Kidney (tissue), 14 donors: Measurements from ENCODE around the gene GTPBP2. TPM values are rescaled to one million over a fixed set of nuclear protein-coding genes. Genes with fewer than 3 reads are reported as not detected.
"Not testable (repeated sequence)": the region's sequence is repeated elsewhere in the genome, so short reads cannot be mapped to it uniquely, and the experiment has no call there.

Source experiments
- DNase-seq, 5 donors: peaks; one replicate each; pipeline ENCODE4 v3.0.0-alpha.2; 2013 to 2020
- FAIRE-seq: peaks from 2 replicates; lab custom pipeline; 2012; peaks lifted over from hg19 to GRCh38; lab: Jason Lieb, UNC
- H3K27ac ChIP-seq, 2 donors: one replicate each; pipeline ENCODE4 v1.7.0; 2013; ENCODE audit warnings: low read depth in 2 of 2, low read length in 2 of 2, inconsistent platforms in 1 of 2
- H3K27me3 ChIP-seq: one replicate; pipeline ENCODE4 v1.7.1; 2013; ENCODE audit warnings: low read length, inconsistent platforms; ENCODE audit not compliant: control insufficient read depth, insufficient read depth
- H3K36me3 ChIP-seq, 3 donors: one replicate each; pipeline versions ENCODE4 v1.7.0 to v1.7.1; 2013; ENCODE audit warnings: low read length in 3 of 3, control low read depth in 1 of 3, inconsistent platforms in 1 of 3; ENCODE audit not compliant: insufficient read depth in 3 of 3, control insufficient read depth in 2 of 3
- H3K4me1 ChIP-seq, 3 donors: one replicate each; pipeline versions ENCODE4 v1.7.0 to v1.7.1; 2013; ENCODE audit warnings: low read length in 3 of 3, inconsistent platforms in 1 of 3, low read depth in 1 of 3; ENCODE audit not compliant: control insufficient read depth in 2 of 3, insufficient read depth in 2 of 3
- H3K4me3 ChIP-seq, 3 donors: one replicate each; pipeline versions ENCODE4 v1.7.0 to v1.8.1; 2013; ENCODE audit warnings: low read length in 3 of 3, control low read depth in 1 of 3, inconsistent platforms in 1 of 3
- H3K9ac ChIP-seq, 3 donors: one replicate each; pipeline versions ENCODE4 v1.7.0 to v1.7.1; 2013; ENCODE audit warnings: low read length in 3 of 3, control low read depth in 1 of 3, inconsistent platforms in 1 of 3
- H3K9me3 ChIP-seq, 3 donors: one replicate each; pipeline versions ENCODE4 v1.7.0 to v1.7.1; 2013; ENCODE audit warnings: low read length in 3 of 3, control low read depth in 1 of 3, inconsistent platforms in 1 of 3; ENCODE audit not compliant: control insufficient read depth in 2 of 3, insufficient read depth in 1 of 3
- intact Hi-C: fragments of 100-400 bp; cut with DNase I; formaldehyde crosslinking; loops from one replicate; pipeline ENCODE4 v1.11.1; 2022
- polyA plus RNA-seq: library from polyadenylated mRNA; stranded (reverse); fragments of 350-450 nt; fragmentation: Illumina TruSeq; extraction: RNeasy Lipid Tissue Mini Kit (QIAGEN cat#74804); gene quantifications from one replicate; pipeline ENCODE4 v1.2.3, GENCODE V29; 2014; ENCODE audit warnings: low read depth, low replicate concordance; ENCODE audit not compliant: insufficient read depth
- total RNA-seq: library from RNA; stranded (reverse); fragmentation: NEBNext Ultra II Directional; extraction: Animal tissue kit (Norgen Biotek cat#: 25700); gene quantifications from one replicate; pipeline ENCODE4 v1.2.1, GENCODE V29; 2021
- TF ChIP-seq, protein P1 (sequence below): IDR thresholded peaks from 3 replicates; pipeline ENCODE4 v1.5.1; 2012; ENCODE audit warnings: mild to moderate bottlenecking, moderate library complexity, borderline replicate concordance; ENCODE audit not compliant: insufficient read depth; ENCODE audit errors: extremely low read depth
- donor health status: control.
- donor health status: control.
- donor health status: control.
- donor health status: control.
- donor health status: control.
- donor health status: DM: yes; HTN: yes; CAD: no.
- donor health status: Normal renal cell carcinoma (clear cell type).

The GTPBP2 gene
- total and polyA plus RNA-seq, 2 donors from 2014 or later, result 19.7 to 64.6 TPM

DNA sequence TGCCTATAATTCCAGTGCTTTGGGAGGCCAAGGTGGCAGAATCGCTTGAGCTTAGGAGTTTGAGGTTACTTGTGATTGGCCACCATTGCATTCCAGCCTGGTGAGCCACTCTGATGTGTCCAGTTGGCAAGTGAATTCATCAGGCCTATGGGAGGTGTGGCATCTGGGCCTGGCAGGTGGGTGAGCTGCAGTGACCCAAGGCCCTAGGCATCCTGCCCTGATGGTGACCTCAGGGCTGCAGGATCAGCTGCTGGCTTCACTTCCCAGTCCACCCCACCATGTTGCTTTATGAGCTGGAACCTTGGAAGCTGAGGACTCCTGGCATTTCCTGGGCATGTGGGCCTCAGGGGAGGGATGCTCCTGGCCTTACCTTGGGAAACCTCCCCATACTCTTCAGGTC is 36.3 kb upstream of the GTPBP2 start:
- Histone ChIP-seq H3K27ac (no peak overlapping the region), H3K4me1 (peaks cover 3 to 17% (median 15%) of the 10 kb centered on the region in 3 donors), H3K27me3 (no peaks in the 10 kb centered on the region), H3K9me3 (peaks cover 0 to 5% (median 0%) of the 10 kb centered on the region in 3 donors), H3K36me3 (no peaks in the 10 kb centered on the region), H3K9ac (no peak overlapping the region), H3K4me3 (no peak overlapping the region)
- TF ChIP-seq, protein P1, sequence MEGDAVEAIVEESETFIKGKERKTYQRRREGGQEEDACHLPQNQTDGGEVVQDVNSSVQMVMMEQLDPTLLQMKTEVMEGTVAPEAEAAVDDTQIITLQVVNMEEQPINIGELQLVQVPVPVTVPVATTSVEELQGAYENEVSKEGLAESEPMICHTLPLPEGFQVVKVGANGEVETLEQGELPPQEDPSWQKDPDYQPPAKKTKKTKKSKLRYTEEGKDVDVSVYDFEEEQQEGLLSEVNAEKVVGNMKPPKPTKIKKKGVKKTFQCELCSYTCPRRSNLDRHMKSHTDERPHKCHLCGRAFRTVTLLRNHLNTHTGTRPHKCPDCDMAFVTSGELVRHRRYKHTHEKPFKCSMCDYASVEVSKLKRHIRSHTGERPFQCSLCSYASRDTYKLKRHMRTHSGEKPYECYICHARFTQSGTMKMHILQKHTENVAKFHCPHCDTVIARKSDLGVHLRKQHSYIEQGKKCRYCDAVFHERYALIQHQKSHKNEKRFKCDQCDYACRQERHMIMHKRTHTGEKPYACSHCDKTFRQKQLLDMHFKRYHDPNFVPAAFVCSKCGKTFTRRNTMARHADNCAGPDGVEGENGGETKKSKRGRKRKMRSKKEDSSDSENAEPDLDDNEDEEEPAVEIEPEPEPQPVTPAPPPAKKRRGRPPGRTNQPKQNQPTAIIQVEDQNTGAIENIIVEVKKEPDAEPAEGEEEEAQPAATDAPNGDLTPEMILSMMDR, result no peak
- intact Hi-C loops, result loop anchor here (5.0 to 10.0 kb wide), 2 partner anchors 99 to 417 kb away; no protein-coding TSS in a partner anchor
- DNase-seq, result no peak
- FAIRE-seq, result no peak

DNA sequence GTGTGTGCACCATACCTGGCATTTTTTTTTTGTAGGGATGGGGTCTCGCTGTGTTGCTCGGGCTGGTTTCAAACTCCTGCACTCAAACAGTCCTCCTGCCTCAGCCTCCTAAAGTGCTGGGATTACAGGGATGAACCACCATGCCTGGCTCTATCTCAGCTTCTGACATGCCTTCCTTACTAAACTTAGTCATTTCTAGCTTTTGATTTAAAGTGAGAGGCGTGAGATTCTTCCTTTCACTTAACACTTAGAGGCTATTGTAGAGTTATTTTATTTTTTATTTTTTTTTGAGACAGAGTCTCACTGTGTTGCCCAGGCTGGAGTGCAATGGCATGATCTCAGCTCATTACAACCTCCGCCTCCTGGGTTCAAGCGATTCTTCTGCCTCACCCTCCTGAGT is 33.9 kb upstream of the GTPBP2 start:
- not testable (repeated sequence) for DNase-seq, H3K27me3 ChIP-seq, H3K4me3 ChIP-seq, H3K27ac ChIP-seq, H3K9ac ChIP-seq, H3K36me3 ChIP-seq, H3K9me3 ChIP-seq, FAIRE-seq
- intact Hi-C loops, result loop anchor here (10.0 kb wide), 1 partner anchor 102 kb away; no protein-coding TSS in a partner anchor
- peaks cover 0 to 11% (median 8%) of the 10 kb centered on the region in 3 donors for H3K4me1 ChIP-seq

DNA sequence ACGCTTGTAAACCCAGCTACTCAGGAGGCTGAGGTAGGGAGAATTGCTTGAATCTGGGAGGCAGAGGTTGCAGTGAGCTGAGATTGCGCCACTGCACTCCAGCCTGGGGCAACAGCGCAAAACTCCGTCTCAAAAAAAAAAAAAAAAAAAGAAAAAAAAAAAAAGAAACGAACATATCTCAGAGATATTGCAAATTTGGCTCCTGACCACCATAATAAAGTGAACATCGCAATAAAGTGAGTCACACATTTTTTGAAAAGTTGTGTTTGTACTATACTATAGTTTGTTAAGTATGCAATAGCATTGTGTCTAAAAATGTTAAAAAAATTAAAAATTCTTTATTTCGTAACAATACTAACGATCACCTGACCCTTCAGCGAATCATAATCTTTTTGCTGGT is 29.1 kb upstream of the GTPBP2 start:
- Histone ChIP-seq H3K4me3 (no peak overlapping the region), H3K36me3 (no peaks in the 10 kb centered on the region), H3K9me3 (peaks cover 0 to 5% (median 0%) of the 10 kb centered on the region in 3 donors), H3K4me1 (no peaks in the 10 kb centered on the region), H3K9ac (no peak overlapping the region), H3K27ac (no peak overlapping the region), H3K27me3 (no peaks in the 10 kb centered on the region)
- FAIRE-seq (no peak), DNase-seq (no peak)
- TF ChIP-seq, protein P1, result no peak
- intact Hi-C loops, result no loop called here

- H3K27me3 ChIP-seq, result no peaks in the 10 kb centered on the region
- TF ChIP-seq, protein P1, result no peak
- FAIRE-seq, result no peak
- no peaks in the 10 kb centered on the region for H3K4me1 ChIP-seq
- intact Hi-C loops, result no loop called here
- no peak overlapping the region for H3K27ac ChIP-seq
- H3K36me3 ChIP-seq, result no peaks in the 10 kb centered on the region
- no peak for DNase-seq
- no peak overlapping the region for H3K9ac ChIP-seq
- peaks cover 0 to 5% (median 0%) of the 10 kb centered on the region in 3 donors for H3K9me3 ChIP-seq
- H3K4me3 ChIP-seq, result no peak overlapping the region
Observed at GRCh38 chr6:43657221-43657802, 28.2 kb upstream of the GTPBP2 start.

- H3K27ac ChIP-seq, FAIRE-seq, intact Hi-C loops, H3K4me3 ChIP-seq, H3K4me1 ChIP-seq, DNase-seq, H3K36me3 ChIP-seq, H3K9me3 ChIP-seq, H3K9ac ChIP-seq, H3K27me3 ChIP-seq: not testable (repeated sequence)
Observed at GRCh38 chr6:43652822-43653221, 23.8 kb upstream of the GTPBP2 start.
